GM12873 (cell line): ENCODE results near the gene COL9A2.

Source experiments
- CTCF ChIP-seq: IDR thresholded peaks from 2 replicates; pipeline ENCODE4 v1.5.1; 2012; ENCODE audit warnings: low read depth, mild to moderate bottlenecking, moderate library complexity, low read length, control low read depth; ENCODE audit not compliant: insufficient read depth; ENCODE audit errors: missing control alignments

COL9A2 gene

GRCh38 chr1:40300249-40300567 lies 16.9 kb downstream of the COL9A2 start:
- no peak for TF ChIP-seq CTCF

GRCh38 chr1:40299366-40300248 lies 17.5 kb downstream of the COL9A2 start:
- no peak for TF ChIP-seq CTCF

- TF ChIP-seq CTCF, result no peak
These were observed 25.8 kb downstream of the COL9A2 start for GRCh38 chr1:40291293-40291692.

- no peak for TF ChIP-seq CTCF
These were observed 35.2 kb downstream of the COL9A2 start for GRCh38 chr1:40281853-40282252.

- TF ChIP-seq CTCF, result no peak
These were observed 41.0 kb downstream of the COL9A2 start for GRCh38 chr1:40276122-40276521.

GRCh38 chr1:40274331-40274730 lies 42.8 kb downstream of the COL9A2 start:
- no peak for TF ChIP-seq CTCF

GRCh38 chr1:40273547-40274166 lies 43.4 kb downstream of the COL9A2 start:
- no peak for TF ChIP-seq CTCF
